ENCODE data around the gene LGI2. TPM values are rescaled to one million over a fixed set of nuclear protein-coding genes. Genes with fewer than 3 reads are reported as not detected.

Gene LGI2
- total RNA-seq, 1 experiment from 2014 or later: 1.4 TPM

DNA sequence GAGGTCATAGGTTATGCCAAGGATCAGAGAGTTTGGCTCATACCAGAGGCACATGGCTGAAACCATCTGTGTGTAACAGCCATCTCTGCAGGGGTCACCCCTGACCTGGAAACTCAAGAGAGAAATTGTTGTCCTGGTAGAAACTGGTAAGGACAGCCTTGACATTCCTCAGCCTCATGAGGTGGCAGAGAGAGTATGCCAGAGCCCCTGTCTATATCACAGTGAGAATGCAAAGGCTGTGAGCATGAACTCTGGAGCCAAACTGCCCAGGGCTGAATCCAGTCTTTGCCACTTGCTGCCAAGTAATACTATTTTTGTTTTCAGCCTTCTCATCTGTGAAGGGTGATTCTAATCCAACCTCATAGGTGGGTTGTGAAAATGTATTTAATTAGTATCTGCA, 80.8 kb downstream of the LGI2 start:
- H4K5ac ChIP-seq (ENCODE audit: insufficient read length, low read depth, low read length): no peak overlapping the region
- no peaks in the 10 kb centered on the region for H3K27me3 ChIP-seq (ENCODE audit: insufficient read depth, low read length)
- no peaks in the 10 kb centered on the region for H3K79me1 ChIP-seq (ENCODE audit: insufficient read depth, low read depth, low read length, poor library complexity, severe bottlenecking)
- no peak overlapping the region for H3K18ac ChIP-seq (ENCODE audit: insufficient read length, low read depth, low read length)
- no peak overlapping the region for H2BK20ac ChIP-seq (ENCODE audit: low read depth, low read length, poor library complexity, severe bottlenecking)
- no peaks in the 10 kb centered on the region for H3K23me2 ChIP-seq (ENCODE audit: insufficient read length, low read depth, low read length, poor library complexity, severe bottlenecking)
- H4K8ac ChIP-seq (replicated peaks; ENCODE audit: insufficient read length, low read depth, low read length): no peak overlapping the region
- no peak overlapping the region for H3K14ac ChIP-seq (ENCODE audit: insufficient read depth, low read length)
- Mint-ChIP-seq H3K4me1 (no peaks in the 10 kb centered on the region; a peak in 1 of 4 replicates), H3K27ac (no peak overlapping the region), H3K27me3 (ENCODE audit: low read depth) (peaks cover 2% of the 10 kb centered on the region), H3K36me3 (ENCODE audit: insufficient read depth in 1 of 3, low read depth in 3 of 3) (no peaks in the 10 kb centered on the region; a peak in 2 of 7 replicates), H3K4me3 (no peak overlapping the region), H3K9me3 (peaks cover 2 to 4% of the 10 kb centered on the region in 2 experiments; a peak in 3 of 5 replicates)
- no peak overlapping the region for H2BK12ac ChIP-seq (ENCODE audit: insufficient read length, low read depth, low read length)
- H2AFZ ChIP-seq (ENCODE audit: low read length): no peak overlapping the region
- no peak overlapping the region for H3K23ac ChIP-seq (ENCODE audit: insufficient read length, low read depth, low read length)
- no peak overlapping the region for H2BK5ac ChIP-seq (ENCODE audit: insufficient read length, low read length)
- H3K9me3 ChIP-seq (ENCODE audit: control insufficient read depth, low read depth, low read length): no peaks in the 10 kb centered on the region
- H4K91ac ChIP-seq (ENCODE audit: insufficient read length, low read depth, low read length): no peak overlapping the region
- no peak overlapping the region for H3K56ac ChIP-seq (ENCODE audit: insufficient read length, low read depth, low read length)
- H2BK15ac ChIP-seq (ENCODE audit: low read depth, low read length): no peak overlapping the region
- no peak overlapping the region for H2AK5ac ChIP-seq (ENCODE audit: insufficient read length, low read length)
- H2BK120ac ChIP-seq (ENCODE audit: low read depth, low read length, poor library complexity, severe bottlenecking): no peak overlapping the region
- TF ChIP-seq, protein P1, sequence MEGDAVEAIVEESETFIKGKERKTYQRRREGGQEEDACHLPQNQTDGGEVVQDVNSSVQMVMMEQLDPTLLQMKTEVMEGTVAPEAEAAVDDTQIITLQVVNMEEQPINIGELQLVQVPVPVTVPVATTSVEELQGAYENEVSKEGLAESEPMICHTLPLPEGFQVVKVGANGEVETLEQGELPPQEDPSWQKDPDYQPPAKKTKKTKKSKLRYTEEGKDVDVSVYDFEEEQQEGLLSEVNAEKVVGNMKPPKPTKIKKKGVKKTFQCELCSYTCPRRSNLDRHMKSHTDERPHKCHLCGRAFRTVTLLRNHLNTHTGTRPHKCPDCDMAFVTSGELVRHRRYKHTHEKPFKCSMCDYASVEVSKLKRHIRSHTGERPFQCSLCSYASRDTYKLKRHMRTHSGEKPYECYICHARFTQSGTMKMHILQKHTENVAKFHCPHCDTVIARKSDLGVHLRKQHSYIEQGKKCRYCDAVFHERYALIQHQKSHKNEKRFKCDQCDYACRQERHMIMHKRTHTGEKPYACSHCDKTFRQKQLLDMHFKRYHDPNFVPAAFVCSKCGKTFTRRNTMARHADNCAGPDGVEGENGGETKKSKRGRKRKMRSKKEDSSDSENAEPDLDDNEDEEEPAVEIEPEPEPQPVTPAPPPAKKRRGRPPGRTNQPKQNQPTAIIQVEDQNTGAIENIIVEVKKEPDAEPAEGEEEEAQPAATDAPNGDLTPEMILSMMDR (conservative IDR thresholded peaks at IDR 0.05): no peak
- H3T11ph ChIP-seq (ENCODE audit: low read length): no peak overlapping the region
- H3K4me2 ChIP-seq (ENCODE audit: insufficient read depth, insufficient read length, low read length): no peak overlapping the region
- no peak for DNase-seq
- H4K20me1 ChIP-seq (ENCODE audit: control insufficient read depth, insufficient read depth, insufficient read length): no peaks in the 10 kb centered on the region
- no peak overlapping the region for H3K9ac ChIP-seq (ENCODE audit: extremely low read depth, insufficient read length, low read length)
- H3K79me2 ChIP-seq (ENCODE audit: insufficient read depth, low read length): no peaks in the 10 kb centered on the region
- H3K27ac ChIP-seq (ENCODE audit: insufficient read length, low read depth, low read length): no peak overlapping the region
- H3K4me1 ChIP-seq (ENCODE audit: insufficient read depth, low read length): no peaks in the 10 kb centered on the region
- no peak overlapping the region for H3K4ac ChIP-seq (ENCODE audit: low read depth, low read length)

Other genes starting within 250 kb of the LGI2 start
- gene SOD3, start 235.4 kb downstream of the LGI2 start, total RNA-seq (2021): 2.9 and 3.3 TPM in 2 replicates
- 4.5 and 5.0 TPM in 2 replicates for gene CCDC149, start 117.9 kb downstream of the LGI2 start, total RNA-seq (2021)
- gene SEPSECS, start 129.5 kb upstream of the LGI2 start, total RNA-seq (2021): 4.2 and 5.4 TPM in 2 replicates
- gene PI4K2B, start 203.1 kb upstream of the LGI2 start, total RNA-seq (2021): 10.3 and 10.5 TPM in 2 replicates